NCI-H1092 (cell line): ENCODE data around the gene NR3C2.
"Not testable (repeated sequence)": the region's sequence is repeated elsewhere in the genome, so short reads cannot be mapped to it uniquely, and the experiment has no call there.

Experiments used
- DNase-seq: peaks from one replicate; lab custom pipeline; 2025; lab: John Stamatoyannopoulos, UW

NR3C2 gene

DNA sequence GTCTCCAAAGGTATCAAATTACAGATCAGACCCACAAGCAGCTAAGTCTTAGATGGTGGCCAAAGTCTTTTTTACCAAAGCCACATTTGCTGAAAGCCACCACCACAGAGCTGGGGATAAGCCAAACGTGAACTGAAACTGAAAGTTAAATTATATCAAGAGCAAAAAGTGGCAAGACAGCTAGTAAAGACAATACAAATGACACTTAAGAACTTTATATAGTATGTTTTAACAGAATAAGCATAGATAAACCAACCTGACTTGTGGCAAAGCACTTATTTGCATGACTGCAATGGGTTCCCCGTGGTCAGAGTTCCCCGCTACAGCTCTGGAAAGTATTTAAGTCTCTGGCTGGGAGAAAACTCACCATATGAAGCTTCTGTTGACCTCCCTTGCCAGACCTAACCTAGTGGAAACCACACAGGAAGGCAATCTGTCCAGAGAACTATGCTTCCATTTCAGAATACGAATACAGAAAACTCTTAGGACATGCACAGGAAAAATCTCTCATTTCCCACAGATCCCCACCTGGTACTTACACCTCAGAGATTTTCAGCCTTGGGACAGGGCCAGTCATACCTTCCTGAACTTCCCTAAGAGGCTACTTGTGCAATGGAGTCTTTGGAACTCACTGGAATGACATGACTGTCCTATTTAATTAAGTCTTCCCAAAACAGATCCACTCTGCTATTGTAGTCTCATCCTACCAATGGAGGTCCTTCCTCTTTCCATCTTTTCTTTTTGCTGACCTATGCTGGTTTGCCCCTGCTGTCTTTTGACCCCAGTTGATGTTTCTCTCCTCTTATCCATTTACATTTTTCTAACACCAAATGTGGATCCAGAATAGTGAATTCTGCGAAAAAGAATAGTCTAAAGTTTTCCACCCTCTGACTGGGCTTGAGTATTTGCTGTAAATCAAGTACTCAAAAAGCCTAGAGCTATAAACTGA lies 225.1 kb downstream of the NR3C2 start:
- no peak for DNase-seq

DNA sequence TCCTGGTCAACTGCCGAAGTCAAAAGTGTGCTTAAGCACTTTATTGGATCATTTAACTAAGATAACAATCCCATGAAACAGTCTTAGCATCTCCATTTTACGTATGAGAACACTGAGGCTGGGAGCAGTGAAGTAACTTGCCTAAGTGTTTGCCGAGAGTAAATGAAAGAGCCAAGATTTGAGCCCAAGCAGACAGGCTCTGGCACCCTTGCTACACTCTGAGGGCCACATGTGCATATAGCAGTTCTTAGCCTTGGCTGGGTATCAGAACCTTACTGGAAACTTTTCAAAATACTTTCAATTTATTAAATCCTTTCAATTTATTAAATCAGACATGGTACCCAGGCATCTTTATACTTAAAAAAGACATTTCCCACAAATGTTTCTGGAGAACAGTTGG lies 225.9 kb downstream of the NR3C2 start:
- DNase-seq = no peak

DNA sequence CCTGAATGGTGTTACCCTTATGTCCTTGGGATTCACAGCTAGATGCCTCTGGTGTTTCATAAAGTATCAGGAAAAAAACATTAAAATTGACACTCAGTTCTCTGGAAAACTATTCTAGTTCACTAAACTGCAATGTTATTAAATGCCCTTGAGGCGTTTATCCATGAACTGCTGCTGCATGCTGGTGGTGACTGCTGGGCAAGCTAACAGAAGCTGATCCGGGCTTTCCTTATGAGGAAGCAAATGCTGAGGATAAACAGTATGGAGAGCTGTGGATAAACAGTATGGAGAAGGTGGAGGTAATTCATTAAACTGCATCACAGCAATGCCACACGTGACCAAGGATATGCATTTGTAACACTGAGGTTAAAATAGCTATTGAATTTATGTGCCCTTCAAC lies 227.0 kb downstream of the NR3C2 start:
- no peak for DNase-seq

DNA sequence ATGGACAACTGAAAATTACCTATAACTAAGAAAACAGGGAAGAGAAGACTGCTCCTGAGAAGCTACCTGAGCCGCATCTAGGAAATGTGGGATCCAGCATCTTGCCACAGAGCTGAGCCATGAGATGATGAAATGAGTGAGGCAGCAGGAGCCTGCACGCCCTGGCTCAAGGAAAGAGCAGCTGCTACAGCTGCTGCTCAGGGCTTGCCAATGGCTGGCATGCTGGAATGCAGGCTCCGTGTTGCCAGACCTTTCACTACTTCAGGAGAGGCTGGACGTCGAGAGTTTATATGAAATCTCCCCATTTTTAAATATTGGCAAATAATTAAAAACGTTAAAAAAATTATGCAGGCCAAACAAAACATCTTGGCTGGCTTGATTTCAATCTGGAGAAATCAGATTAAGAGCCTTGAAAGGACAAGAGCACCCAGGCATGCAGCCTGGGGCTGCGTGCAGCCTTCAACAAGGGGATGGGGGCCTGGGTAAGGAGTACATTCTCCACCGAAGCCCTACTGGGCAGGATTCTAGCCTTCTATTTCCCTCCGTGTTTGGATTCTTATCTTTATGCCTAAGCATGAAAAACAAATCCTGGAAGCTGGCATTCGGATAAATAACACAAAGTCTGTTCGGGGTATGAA lies 227.6 kb downstream of the NR3C2 start:
- DNase-seq = no peak

DNA sequence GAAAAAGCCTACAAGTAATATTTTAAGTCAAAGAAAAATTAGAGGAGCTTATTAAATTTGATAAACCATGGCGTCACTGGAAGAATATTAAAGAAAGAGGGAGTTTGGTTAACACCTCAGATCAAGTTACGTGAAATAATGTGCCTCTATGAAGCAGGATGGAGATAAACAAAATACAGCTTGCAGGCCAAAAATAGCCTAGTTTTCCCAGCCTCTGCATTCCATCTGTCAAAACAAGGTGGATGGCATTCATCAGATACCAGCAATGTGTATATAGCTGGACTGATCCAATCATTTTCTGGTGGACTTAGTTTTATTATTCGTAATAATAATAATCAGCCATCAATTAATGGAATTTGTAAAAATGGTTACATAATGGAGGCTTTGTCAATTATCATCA lies 230.7 kb downstream of the NR3C2 start:
- DNase-seq = no peak

DNA sequence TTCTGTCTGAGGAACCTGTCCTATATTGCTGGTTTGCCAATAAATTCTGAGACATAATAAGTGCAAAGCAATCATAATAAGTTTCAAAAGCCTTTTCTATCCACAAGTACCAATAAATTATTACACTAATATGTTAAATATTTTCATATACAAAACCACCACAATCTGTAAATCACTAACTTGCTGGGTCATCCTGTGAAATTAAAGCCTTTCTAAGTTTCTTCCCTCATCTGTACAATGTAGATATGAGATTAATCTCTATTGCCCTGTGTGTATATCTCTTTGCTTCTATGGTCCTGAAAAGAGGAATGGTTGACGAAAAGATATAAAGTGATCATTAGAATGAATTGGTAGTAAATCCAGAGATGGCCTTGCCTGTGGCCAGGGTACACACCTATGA lies 231.6 kb downstream of the NR3C2 start:
- DNase-seq = no peak

DNA sequence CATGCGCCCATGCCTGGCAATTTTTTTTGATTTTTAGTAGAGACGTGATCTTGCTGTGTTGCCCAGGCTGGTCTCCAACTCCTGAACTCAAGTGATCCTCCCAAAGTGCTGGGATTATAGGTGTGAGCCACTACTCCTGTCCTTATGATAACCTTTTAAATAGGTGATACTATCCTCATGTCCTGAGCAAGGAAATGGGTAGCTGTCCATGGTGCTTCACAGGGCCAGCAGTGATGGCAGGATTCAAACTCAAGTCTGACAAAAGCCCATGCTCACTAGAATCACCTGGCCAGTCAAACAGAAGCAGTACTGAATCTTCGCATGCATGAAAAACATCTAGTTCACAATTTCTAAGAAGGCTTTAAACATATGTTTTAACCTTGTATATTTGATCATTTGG lies 235.1 kb downstream of the NR3C2 start:
- no peak for DNase-seq

DNA sequence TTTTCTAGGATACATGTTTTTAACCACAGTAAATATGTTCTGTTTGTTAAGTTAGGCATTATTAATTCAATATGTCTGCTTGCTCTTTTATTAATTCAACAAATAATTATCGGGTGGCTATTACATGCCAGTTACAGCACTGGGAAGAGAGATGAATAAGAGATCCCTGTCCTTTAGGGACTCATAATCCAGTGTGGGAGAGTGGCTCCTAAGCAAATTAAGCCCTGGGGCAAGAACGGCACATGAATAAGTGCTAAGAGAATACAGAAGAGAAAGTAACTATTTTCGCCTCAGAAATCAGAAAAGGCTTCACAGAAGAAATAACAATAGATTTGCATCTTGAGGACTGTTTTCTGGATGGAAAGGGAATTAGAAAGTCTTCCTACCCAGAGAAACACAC lies 236.7 kb downstream of the NR3C2 start:
- no peak for DNase-seq

DNA sequence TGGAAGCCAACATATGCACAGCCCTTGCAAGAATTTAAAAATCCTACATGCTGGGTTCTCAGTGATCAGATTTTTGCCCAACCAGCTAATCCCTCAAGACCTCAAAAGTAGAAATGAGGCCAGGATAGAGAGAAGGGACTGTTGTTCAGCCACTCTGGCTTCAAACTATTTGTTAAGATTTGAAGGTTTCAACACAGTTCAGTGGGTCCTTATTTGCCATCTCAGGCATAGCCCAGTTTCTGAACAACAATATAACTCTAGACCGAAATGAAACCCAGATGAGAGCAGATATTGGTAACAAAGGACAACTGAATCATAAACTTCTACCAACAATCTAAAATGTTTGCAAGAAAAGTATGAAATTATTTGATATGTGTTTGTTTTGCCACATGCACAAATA lies 237.3 kb downstream of the NR3C2 start:
- no peak for DNase-seq

DNA sequence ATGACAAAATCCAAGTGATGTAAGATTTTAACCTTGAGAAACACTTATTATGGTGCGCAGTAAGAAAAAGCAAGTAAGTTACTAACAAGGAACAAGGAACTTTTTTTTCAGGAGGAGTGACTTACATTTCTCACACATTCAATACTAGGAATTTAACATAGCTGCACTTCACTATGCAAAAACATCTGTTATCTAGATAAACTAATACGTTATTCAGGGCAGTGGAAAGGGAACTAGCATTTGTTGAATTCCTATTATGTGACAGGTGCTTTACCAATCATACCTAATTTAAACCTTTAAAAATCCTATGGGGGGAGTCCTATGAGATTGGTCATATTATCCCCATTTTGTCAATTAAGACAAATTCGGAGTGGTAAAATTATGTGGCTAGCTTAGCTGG lies 238.0 kb downstream of the NR3C2 start:
- no peak for DNase-seq

DNA sequence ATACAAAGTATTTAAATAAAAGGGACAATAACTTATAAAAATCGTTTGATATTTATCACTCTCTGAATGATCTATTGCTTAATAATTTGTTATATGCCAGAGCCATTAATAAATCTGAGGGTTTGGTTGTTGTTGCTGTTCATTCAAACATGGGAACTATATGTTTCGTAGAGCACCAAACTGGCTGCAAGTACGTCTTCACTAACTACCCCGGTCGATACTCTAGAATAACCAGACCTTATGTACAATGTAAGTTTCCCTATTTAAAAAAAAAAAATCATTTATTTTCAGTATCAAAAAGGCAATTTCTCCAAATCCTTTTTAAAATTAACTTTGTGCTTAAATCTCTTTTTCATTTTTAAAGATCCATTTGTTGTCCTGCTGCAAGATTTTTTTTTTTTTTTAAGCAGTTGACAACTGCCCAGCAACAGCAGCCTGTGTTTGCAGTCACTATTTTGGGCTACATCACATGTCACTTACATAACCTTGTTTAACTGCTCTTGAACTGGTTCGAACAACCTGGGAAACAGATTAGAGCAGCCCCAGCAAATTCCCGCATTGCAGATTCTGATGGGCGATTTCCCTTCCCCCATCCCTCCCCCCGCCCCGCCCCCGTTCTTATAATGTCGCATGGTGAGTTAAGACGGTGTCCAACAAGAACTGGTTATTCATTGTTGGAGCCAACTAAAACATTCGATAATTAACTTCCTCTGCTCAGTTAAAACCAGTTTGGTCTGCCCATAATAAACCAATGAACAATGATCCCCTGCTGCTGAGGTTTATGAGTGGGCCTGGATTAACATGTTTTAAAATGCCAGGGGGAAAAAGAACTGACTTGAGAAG lies 238.9 kb downstream of the NR3C2 start:
- no peak for DNase-seq

DNA sequence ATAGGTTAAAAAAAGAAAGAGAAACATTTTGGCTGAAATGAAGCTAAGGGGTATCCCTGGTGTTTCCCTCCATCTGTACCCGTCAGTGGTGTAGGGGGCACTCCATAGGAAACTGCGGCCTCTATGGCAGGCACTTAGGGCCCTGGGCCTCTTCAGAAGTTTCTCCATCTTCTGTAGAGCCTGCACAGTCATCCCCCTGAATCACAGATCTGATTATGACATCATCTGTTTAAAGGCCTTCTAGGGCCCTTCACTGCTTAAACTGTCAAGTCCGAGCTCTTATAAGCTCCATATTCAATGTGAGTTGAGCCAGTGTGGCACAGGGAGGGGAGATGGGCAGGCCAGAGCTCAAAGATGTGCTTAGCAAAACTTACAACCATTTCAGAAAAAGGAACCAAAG lies 241.3 kb downstream of the NR3C2 start:
- DNase-seq = no peak

DNA sequence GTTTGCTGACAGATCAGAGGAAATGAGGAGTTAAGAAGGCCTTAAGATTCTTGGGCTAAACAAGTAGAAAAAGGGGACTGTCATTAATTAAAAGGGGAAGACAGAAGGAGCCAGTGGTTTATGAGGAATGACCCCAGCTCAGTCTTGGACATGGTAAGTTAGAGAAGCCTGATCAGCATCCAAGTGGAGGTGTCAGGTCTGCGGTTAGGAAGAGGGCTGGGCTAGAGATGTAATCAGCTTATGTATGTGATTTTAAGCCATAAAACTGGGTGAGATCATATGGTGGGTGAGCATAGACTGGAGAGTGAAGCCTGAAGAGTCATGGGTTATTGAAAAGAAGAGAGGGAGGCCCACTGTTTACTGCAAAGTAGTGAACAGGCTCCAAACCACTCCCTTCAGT lies 246.1 kb downstream of the NR3C2 start:
- no peak for DNase-seq

DNA sequence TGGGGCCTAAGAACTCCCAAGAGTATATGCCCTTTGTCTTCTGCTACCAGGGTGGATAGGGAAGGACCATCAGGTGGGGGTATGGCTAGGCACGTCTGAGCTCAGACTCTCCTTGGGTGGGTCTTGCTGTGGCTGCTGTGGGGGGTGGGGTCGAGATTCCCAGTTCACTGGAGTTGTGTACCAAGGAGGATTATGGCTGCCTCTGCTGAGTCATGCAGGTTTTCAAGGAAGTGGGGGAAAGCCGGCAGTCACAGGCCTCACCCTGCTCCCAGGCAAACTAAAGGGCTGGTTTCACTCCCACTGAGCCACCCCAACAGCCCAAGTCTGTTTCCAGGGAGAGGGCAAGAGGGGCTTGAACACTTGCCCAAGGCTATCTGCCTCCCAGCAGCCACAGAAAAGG lies 249.7 kb downstream of the NR3C2 start:
- DNase-seq = no peak

DNA sequence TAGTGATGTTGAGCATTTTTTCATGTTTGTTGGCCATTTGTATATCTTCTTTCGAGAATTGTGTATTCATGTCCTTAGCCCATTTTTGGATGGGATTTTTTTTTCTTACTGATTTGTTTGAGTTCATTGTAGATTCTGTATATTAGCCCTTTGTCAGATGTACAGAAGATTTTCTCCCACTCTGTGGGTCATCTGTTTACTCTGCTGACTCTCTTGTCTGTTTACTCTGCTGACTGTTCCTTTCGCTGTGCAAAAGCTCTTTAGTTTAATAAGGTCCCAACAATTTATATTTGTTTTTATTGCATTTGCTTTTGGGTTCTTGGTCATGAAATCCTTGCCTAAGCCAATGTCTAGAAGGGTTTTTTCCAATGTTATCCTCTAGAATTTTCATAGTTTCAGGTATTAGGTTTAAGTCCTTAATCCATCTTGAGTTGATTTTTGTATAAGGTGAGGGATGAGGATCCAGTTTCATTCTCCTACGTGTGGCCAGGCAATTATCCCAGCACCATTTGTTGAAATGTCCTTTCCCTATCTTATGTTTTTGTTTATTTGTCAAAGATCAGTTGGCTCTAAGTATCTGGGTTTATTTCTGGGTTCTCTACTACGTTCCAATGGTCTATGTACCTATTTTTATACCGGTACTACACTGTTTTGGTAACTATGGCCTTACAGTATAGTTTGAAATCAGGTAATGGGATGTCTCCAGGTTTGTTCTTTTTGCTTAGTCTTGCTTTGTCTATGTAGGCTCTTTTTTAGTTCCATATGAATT lies 254.6 kb downstream of the NR3C2 start:
- not testable (repeated sequence) for DNase-seq

DNA sequence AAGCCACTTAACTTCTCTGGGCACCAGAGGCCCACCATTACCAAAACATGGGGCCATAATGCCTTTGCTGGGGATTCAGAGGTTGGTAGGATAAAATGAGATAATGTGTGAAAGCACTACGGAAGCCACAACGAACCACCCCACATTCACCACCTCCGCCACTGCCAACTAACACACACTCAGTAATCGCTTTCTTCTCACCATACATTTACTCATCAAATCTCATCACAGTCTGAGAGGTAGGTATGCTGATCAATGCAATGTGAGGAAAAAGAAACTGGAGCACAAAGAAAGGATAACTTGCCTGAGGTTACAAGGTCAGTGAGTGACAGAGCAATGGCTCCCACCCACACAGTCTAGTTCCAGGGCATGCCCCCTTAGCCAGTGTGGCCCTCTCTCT lies 257.3 kb downstream of the NR3C2 start:
- DNase-seq = no peak

DNA sequence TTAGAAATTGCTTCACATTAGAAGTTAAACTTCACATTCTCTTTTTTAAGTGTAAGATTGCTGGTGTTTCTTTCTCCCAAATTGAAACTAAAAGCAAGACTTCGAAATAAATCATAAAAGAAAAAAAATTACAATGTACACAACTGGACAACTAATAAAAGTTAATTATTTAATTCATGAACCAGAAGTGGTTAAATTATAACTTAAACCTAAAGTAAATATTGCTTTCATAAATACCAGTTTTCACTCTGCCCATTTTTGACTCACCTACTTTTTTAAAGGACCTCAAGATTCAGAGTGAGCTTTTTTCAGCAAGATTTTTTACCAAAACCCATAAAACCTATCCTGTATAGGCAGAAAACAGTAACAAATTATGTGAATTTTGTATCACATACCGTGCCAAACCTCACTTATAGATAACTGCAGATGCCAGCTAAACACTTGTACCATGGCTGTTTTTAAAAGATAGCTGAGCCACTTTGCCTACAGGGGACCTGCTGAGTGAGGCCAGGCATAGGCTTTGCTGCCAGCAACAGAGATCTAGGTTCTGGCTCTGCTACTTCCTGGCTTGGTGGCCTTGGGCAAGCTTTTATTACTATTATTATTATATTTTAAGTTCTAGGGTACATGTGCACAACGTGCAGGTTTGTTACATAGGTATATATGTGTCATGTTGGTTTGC lies 259.8 kb downstream of the NR3C2 start:
- no peak for DNase-seq

DNA sequence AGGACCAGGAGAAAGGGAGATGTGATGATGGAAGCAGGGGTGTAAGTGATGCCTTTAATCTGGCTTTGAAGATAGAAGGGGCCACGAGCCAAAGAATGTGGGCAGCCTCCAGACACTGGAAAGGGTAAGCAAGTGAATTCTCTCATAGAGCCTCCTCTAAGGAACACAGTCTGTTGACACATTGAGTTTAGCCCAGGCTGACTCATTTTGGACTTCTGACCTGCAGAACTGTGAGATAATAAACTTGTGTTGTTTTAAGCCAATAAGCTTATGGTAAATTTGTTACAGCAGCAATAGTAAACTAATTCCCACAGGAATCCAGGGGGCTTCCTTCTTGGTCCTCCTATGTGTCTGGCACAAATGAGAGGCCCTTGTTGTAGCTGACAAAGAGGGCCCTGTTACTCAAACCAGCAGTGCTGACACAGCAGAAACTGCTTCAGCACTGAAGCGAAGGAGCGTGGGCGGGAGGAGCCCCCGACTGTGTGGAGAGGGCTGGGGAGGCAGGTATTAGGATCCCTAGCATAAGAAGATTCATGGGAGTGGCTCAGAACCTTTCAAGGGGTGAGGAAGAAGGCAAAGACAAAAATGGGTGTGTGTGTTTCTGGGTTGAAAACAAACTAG lies 268.7 kb downstream of the NR3C2 start:
- DNase-seq = no peak

DNA sequence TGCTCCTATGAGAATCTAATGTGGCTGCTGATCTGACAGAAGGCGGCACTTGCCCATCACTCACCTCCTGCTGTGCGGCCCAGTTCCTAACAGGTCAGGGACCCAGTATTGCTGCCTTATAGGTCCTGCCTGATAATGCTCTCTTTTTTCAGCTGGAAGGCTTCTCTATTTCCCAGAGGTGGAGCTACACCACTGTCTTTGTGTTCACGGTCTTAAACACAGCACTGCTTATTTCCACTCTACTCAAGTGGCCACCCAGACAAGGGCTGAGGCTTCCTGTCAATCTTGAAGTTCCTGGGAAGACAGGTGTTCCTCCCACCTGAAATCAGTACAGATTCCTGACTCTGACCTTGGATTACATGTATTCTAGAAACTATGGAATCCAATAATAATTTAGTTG lies 270.6 kb downstream of the NR3C2 start:
- no peak for DNase-seq

DNA sequence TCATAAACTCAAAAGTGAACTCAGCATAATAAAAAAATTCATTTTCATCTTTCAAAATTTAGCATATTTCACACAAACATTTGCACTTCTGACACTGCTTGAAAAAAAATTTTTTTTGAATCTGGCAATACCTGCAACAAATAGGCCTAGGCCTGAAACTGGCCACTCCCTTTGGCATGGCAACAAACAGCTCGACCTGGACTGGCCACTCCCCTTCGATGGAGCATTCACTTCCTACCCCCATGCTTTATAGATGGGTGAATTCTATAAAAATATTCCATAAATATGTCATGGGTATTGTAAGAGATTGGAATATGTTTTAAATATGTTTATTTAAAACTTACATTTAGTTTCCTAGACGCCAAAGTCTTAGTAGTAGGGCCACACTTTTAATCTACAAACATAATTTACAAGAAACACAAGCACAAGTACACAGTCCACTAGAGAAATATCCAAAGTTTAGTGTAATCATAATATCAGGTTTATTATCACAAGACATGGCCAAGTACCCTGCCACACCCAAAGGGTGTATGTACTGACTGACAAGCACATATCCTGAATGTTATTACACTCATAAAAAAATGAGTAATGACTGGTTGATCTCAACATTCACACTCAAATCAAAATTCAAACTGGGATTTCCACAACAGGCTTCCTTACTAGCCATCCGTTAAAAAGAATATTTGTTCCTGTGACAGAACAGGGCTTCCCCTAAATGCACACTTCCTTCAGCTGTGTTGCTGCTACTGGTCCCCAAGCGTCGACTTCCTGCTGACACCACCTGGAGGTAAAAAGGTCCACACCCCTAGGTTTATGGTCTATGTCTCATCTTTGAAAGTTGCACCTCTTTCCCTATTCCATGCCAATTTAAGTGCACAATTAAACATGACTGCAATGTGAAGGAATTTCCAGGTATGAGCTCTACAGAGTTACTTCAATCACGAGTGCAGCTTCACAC lies 271.5 kb downstream of the NR3C2 start:
- DNase-seq = no peak
